GM23338 (cell line): ENCODE data around the gene THRB.

Source experiments
- EZH2 ChIP-seq: fragments of 200-600 bp; sonication (generic); IDR thresholded peaks from one replicate; pipeline ENCODE4 v1.8.0; 2017; ENCODE audit warnings: antibody characterized with exemption, mild to moderate bottlenecking, low read depth; ENCODE audit not compliant: unreplicated experiment
- EZH2phosphoT487 ChIP-seq: fragments of 200-600 bp; sonication (generic); IDR thresholded peaks from one replicate; pipeline ENCODE4 v1.8.1; 2018; ENCODE audit warnings: antibody characterized with exemption; ENCODE audit not compliant: unreplicated experiment
- TF ChIP-seq, protein P1 (sequence below), 2 experiments: fragments of 200-600 bp in 1 of 2; sonication (generic) in 1 of 2; conservative IDR thresholded peaks; 2 replicates each; pipeline versions ENCODE4 v1.5.1 to v1.6.1; 2016 to 2017; ENCODE audit warnings: antibody characterized with exemption in 2 of 2, low read depth in 2 of 2, mild to moderate bottlenecking in 2 of 2, moderate library complexity in 1 of 2
- TF ChIP-seq, protein P2 (sequence below): IDR thresholded peaks from one replicate; pipeline ENCODE4 v1.6.1; 2018; ENCODE audit warnings: antibody characterized with exemption; ENCODE audit not compliant: unreplicated experiment

DNA sequence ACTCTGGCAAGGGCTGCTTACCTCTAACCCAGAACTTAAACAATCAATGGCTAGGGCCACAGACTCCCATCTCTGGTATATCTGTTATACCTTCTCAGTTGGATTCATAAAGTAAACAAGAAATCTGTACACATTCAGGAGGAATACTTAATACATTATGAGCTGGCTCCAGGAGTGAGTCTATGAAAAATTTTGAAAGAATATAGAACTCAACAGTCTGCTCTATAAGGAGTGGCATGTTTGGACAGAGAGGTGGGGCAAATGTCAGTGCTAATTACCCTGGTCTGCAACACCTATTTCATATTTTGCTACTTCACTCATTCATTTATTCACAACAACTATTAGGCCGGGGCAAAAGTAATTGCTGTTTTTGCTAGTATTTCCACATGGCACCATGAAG, 245.1 kb downstream of the THRB start:
- TF ChIP-seq, protein P1, sequence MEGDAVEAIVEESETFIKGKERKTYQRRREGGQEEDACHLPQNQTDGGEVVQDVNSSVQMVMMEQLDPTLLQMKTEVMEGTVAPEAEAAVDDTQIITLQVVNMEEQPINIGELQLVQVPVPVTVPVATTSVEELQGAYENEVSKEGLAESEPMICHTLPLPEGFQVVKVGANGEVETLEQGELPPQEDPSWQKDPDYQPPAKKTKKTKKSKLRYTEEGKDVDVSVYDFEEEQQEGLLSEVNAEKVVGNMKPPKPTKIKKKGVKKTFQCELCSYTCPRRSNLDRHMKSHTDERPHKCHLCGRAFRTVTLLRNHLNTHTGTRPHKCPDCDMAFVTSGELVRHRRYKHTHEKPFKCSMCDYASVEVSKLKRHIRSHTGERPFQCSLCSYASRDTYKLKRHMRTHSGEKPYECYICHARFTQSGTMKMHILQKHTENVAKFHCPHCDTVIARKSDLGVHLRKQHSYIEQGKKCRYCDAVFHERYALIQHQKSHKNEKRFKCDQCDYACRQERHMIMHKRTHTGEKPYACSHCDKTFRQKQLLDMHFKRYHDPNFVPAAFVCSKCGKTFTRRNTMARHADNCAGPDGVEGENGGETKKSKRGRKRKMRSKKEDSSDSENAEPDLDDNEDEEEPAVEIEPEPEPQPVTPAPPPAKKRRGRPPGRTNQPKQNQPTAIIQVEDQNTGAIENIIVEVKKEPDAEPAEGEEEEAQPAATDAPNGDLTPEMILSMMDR (conservative IDR thresholded peaks at IDR 0.05; ENCODE audit: low read depth in 2 of 2) = no peak
- TF ChIP-seq EZH2phosphoT487 (no peak), EZH2 (no peak)
- TF ChIP-seq, protein P2, sequence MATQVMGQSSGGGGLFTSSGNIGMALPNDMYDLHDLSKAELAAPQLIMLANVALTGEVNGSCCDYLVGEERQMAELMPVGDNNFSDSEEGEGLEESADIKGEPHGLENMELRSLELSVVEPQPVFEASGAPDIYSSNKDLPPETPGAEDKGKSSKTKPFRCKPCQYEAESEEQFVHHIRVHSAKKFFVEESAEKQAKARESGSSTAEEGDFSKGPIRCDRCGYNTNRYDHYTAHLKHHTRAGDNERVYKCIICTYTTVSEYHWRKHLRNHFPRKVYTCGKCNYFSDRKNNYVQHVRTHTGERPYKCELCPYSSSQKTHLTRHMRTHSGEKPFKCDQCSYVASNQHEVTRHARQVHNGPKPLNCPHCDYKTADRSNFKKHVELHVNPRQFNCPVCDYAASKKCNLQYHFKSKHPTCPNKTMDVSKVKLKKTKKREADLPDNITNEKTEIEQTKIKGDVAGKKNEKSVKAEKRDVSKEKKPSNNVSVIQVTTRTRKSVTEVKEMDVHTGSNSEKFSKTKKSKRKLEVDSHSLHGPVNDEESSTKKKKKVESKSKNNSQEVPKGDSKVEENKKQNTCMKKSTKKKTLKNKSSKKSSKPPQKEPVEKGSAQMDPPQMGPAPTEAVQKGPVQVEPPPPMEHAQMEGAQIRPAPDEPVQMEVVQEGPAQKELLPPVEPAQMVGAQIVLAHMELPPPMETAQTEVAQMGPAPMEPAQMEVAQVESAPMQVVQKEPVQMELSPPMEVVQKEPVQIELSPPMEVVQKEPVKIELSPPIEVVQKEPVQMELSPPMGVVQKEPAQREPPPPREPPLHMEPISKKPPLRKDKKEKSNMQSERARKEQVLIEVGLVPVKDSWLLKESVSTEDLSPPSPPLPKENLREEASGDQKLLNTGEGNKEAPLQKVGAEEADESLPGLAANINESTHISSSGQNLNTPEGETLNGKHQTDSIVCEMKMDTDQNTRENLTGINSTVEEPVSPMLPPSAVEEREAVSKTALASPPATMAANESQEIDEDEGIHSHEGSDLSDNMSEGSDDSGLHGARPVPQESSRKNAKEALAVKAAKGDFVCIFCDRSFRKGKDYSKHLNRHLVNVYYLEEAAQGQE = no peak
